Measurements from ENCODE around the gene SZT2. TPM values are rescaled to one million over a fixed set of nuclear protein-coding genes. Genes with fewer than 3 reads are reported as not detected.
"Not testable (repeated sequence)": the region's sequence is repeated elsewhere in the genome, so short reads cannot be mapped to it uniquely, and the experiment has no call there.

SZT2 gene
- total RNA-seq, 1 experiment from 2014 or later = 6.3 TPM

DNA sequence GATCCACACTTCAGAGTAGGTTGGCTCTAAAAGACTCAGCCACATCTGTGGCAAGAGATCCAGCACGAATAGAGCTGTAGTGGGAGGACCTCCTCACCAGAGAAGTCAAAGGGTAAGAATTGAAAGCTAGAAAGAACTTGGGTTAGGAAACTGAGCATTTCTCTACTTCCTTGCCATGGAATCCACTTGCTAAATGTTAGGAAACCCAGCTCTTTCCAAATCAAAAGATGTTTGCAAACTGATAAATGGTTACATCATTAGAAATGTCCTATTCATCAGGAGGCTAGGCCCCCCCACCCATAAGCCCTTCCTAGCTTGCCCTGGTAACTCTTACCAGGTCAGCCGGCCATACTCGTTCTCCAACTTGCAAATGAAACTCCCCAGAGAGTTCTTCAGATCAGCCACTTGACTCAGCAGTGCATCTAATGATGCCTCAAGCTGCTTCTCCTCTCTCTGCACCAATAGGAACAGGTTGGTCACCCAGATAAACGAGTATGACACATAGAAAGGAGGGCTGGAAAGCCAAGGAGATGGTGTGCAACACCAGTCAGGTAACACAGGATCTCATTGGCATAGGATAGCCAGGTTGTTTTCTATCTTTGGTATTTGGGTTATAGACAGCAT, 1.6 kb upstream of the SZT2 start:
- DNase-seq (ENCODE audit: low spot score) = no peak

GRCh38 chr1:43388613-43389012, 1.1 kb upstream of the SZT2 start:
- DNase-seq (ENCODE audit: low spot score) = no peak

DNA sequence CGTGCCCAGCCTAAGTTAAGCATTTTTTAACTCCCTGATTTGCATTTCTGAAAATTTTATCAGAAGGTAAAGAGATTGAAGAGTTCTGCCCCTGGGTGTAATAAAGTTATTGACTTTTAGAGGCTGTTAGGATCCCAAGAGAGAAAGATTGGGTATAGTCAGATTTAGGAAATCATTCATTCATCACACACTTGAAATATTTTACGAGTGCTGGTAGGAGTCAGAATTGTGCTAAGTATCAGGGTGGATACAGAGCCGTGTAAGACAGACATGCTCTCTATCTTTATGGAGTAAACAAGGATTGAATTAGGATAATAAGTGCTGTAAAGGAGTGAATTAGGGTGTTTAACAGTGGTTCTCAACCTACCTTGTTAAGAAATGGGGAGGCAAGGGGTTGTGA, 3.0 kb downstream of the SZT2 start:
- DNase-seq (ENCODE audit: low spot score) = no peak

GRCh38 chr1:43395523-43395922, 5.8 kb downstream of the SZT2 start:
- DNase-seq (ENCODE audit: low spot score) = no peak

GRCh38 chr1:43396059-43396458, 6.4 kb downstream of the SZT2 start:
- DNase-seq (ENCODE audit: low spot score) = no peak

DNA sequence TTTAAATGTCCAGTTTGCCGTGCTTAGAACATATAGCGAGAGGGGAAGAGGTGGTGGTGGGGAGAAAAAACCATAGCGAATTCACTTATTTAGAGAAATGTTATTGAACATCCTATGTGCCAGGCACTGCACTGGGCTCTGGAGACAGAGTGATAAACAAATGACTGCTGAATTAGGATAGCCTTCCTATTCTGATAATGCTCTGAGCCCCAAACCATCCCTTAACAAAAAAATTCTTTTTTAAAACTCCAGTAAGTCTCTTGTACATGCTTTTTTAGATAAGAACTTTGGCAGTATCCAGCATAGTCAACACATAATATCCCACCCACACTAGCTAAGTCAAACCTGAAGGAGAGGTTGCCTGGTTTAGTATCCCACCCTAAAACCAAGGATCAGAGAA, 8.5 kb downstream of the SZT2 start:
- no peak for DNase-seq (ENCODE audit: low spot score)

DNA sequence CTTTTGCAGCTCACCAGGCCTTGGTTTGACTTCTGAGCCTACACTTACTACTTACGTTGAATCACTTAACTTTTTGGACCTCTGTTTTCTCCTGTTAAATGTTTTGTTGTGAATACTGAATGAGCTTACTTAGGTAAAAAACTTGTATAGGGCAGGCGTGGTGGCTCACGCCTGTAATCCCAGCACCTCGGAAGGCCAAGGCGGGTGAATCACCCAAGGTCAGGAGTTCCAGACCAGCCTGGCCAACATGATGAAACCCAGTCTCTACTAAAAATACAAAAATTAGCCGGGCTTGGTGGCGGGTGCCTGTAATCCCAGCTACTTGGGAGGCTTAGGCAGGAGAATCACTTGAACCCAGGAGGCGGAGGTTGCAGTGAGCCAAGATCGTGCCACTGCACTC, 10.7 kb downstream of the SZT2 start:
- DNase-seq (ENCODE audit: low spot score) = not testable (repeated sequence)

- no peak for DNase-seq (ENCODE audit: low spot score)
Observed at GRCh38 chr1:43402089-43402865, 12.6 kb downstream of the SZT2 start.

GRCh38 chr1:43404353-43404752, 14.7 kb downstream of the SZT2 start:
- DNase-seq (ENCODE audit: low spot score) = no peak

DNA sequence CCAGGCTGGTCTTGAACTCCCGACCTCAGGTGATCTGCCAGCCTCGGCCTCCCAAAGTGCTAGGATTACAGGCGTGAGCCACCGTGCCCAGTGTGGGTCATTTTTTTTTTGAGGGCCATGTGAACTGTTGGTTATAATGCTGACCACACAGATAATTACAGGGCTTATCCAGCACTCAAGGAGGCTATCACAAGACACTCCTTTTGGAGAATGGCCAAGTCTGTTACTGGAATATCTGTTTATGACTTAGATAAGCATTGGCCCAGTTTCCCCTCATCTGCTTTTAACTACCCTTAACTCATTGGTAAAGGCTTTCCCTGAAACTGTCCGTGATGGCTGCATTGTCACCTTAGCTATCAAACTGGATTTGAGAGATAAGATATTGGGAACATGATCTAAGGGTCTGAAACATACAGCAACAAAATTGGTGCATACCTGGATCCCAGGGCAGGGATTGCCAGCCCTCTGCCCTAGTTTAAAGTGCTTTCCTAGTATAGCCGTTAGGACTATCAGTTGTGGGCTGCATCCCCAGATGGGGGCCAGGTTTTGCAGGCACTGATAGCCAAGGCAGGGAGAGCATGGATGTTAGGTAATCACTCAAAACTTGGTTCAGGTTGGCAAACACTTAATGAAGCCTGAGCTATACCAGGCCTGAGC, 15.6 kb downstream of the SZT2 start:
- no peak for DNase-seq (ENCODE audit: low spot score)

DNA sequence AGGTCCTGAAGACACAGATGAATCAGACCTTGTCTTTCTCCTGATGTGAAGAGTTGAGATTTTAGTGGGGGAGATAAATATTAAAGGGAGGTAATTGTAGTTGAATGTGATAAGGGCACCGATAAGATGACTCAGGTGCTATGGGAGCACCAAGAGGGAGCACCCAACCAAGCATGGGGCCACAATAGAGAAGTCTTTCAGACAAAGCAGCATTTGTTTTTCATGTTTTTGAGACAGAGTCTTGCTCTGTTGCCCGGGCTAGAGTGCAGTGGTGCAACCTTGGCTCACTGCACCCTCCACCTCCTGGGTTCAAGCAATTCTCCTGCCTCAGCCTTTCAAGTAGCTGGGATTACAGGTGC, 16.2 kb downstream of the SZT2 start:
- no peak for DNase-seq (ENCODE audit: low spot score)

DNA sequence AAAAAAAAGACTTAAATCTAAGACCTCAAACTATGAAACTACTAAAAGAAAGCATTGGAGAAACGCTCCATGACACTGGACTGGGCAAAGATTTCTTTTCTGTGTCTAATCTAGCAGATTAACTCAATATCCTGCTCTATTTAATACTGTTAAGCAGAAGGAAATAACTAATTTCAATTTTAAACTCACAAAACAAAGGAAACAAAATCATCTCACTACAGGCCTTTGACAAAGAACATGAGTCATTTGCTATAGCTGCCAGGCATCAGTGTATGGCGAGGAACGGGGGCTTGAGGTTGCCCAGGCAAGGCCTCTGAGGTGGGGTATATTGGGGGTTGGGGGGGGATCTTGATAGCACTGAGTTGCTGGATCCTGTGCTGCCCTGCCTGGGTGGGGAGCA, 20.9 kb downstream of the SZT2 start:
- DNase-seq (ENCODE audit: low spot score) = no peak

DNA sequence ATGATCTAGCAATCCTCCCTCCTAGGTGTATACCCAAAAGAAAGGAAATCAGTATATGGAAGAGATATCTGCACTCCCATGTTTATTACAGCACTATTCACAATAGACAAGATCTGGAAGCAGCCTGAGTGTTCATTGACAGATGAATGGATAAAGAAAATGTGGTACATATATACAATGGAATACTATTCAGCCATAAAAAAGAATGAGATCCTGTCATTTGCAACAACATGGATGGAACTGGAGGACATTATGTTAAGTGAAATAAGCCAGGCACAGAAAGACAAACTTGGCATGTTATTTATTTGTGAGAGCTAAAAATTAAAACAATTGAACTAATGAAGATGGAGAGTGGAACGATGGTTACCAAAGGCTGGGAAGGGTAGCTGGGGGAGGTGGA, 23.7 kb downstream of the SZT2 start:
- DNase-seq (ENCODE audit: low spot score) = not testable (repeated sequence)

GRCh38 chr1:43414634-43415223, 25.0 kb downstream of the SZT2 start:
- peak; percentile 43 for DNase-seq (ENCODE audit: low spot score)

DNA sequence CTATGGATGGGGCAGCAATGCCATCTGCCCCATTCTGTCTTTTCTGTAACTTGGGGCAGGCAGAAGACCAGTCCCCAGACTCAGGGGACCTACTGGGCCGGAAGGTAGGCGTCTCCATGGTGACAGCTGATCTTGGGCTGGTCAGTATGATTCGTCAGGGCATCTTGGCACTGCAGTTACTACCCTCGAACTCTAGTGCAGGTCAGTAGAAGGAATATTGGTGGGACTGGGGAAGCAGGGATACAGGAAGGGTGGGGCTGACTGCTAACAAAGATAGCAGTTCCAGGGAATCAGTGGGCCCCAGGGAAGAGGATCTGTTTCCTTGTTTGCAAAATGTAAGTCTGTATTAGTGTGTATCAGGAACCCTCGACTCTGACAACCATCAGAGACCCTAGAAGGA, 26.2 kb downstream of the SZT2 start:
- no peak for DNase-seq (ENCODE audit: low spot score)

DNA sequence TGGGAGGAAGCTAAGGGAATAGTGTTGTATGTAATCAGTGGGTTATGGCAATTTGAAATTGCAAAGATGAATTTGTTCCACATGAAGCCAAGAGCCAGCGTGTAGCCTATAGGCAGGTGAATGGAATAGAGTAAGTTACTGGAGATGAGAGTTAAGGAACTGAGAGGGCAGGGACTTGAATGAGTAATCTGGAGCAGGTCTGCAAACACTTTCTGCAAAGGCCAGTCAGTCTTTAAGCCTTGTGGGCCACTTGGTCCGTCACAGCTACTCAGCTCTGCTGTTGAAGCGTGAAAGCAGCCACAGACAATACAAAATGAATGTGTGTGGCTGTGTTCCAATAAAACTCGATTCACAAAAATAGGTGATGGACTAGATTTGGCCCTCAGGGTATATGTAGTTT, 29.2 kb downstream of the SZT2 start:
- no peak for DNase-seq (ENCODE audit: low spot score)

- DNase-seq (ENCODE audit: low spot score) = no peak
Observed at GRCh38 chr1:43419627-43420425, 30.1 kb downstream of the SZT2 start.

GRCh38 chr1:43420874-43421273, 31.2 kb downstream of the SZT2 start:
- no peak for DNase-seq (ENCODE audit: low spot score)

GRCh38 chr1:43421396-43421795, 31.7 kb downstream of the SZT2 start:
- DNase-seq (ENCODE audit: low spot score) = no peak

- DNase-seq (ENCODE audit: low spot score) = no peak
Observed at GRCh38 chr1:43421976-43422750, 32.5 kb downstream of the SZT2 start.

DNA sequence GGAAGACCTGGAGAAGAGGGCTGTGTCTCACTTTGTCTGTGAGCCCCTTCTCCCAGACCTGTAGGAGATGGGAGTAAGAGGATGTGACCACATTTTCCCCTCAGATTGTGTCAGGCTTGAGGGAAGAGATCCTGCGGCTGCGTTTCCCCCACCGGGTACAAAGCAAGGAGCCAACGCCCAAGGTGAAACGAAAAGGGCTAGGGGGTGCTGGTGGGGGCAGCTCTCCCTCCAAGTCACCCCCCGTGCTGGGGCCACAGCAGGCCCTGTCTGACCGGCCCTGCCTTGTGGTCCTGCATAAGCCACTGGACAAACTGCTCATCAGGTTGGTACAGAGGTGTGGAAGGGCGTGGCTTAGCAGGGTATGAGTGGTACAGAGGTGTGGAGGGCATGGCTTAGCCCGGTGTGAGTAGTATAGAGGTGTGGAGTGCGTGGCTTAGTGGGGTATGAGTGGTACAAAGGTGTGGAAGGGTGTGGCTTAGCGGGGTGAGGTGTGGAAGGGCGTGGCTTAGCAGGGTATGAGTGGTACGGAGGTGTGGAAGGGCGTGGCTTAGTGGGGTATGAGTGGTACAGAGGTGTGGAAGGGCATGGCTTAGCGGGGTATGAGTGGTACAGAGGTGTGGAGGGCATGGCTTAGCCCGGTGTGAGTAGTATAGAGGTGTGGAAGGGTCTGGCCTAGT, 33.4 kb downstream of the SZT2 start:
- DNase-seq (ENCODE audit: low spot score) = no peak
